ENCODE measurements around the gene ARHGAP28.
"Not testable (repeated sequence)": the region's sequence is repeated elsewhere in the genome, so short reads cannot be mapped to it uniquely, and the experiment has no call there.

The ARHGAP28 gene

GRCh38 chr18:6934859-6935258, 205.3 kb downstream of the ARHGAP28 start:
- DNase-seq (ENCODE audit: low read depth), result no peak

GRCh38 chr18:6938003-6938402, 208.5 kb downstream of the ARHGAP28 start:
- DNase-seq (ENCODE audit: low read depth), result no peak

- DNase-seq (ENCODE audit: low read depth), result not testable (repeated sequence)
These were observed 208.9 kb downstream of the ARHGAP28 start for GRCh38 chr18:6938403-6938802.

- DNase-seq (ENCODE audit: low read depth), result no peak
These were observed 210.5 kb downstream of the ARHGAP28 start for GRCh38 chr18:6939972-6940371.

GRCh38 chr18:6940451-6940850, 210.9 kb downstream of the ARHGAP28 start:
- no peak for DNase-seq (ENCODE audit: low read depth)

- DNase-seq (ENCODE audit: low read depth), result no peak
These were observed 212.5 kb downstream of the ARHGAP28 start for GRCh38 chr18:6941996-6942395.

GRCh38 chr18:6942742-6943141, 213.2 kb downstream of the ARHGAP28 start:
- DNase-seq (ENCODE audit: low read depth), result no peak

GRCh38 chr18:6943143-6943542, 213.6 kb downstream of the ARHGAP28 start:
- DNase-seq (ENCODE audit: low read depth), result no peak

DNA sequence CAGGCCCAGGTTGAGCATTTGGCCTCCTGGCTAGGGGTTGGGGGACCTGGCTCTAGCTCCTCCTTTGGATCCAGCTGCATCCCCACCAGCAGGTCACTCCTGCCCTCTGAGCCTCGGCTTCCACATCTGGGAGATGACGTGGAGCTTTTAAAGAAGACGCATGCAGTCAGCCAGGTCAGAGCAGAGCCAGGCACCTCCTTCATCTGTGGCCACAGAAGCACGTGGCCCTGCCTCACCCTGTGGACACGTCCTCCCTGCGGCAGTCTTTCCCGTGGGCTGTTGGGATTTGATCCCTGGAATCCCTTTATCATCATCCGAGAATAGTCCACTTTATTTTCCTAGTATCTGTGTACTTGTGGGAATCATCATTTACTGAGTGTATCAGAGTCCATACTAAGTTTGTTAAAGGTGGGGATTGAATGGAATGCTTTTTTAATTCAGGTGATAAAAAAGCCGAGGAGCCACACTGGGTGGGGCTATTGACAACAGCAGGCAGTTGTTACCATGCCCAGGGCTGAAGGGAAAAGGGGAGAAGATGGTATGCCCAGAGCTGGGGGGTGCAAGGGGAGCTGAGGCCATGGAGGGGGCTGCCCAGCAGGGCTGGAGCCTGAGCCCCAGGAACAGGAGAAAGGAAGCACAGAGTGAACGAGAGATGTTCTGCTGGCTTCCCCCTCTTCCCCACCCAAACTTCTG, 218.0 kb downstream of the ARHGAP28 start:
- DNase-seq (ENCODE audit: low read depth), result no peak

GRCh38 chr18:6948281-6949055, 219.0 kb downstream of the ARHGAP28 start:
- DNase-seq (ENCODE audit: low read depth), result no peak

GRCh38 chr18:6949800-6950586, 220.5 kb downstream of the ARHGAP28 start:
- no peak for DNase-seq (ENCODE audit: low read depth)

DNA sequence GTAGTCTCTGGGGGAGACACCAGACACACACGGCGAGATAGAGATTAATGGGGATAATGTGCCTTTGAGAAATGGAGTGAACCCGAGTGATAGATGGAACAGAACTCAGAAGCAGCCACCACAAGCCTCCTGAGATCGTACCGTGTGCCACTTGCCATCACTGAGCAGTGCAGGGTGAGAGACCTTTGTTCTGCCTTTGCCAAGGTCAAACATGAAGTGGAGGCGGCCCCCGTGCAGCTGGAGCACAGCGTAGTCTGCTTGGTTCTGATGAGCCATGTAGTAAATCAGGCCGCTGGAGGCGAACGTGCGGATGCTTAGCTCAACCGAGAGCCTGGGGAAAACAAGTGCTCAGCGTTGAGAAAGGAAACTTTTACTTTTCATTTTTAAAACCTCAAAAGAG, 221.1 kb downstream of the ARHGAP28 start:
- no peak for DNase-seq (ENCODE audit: low read depth)

DNA sequence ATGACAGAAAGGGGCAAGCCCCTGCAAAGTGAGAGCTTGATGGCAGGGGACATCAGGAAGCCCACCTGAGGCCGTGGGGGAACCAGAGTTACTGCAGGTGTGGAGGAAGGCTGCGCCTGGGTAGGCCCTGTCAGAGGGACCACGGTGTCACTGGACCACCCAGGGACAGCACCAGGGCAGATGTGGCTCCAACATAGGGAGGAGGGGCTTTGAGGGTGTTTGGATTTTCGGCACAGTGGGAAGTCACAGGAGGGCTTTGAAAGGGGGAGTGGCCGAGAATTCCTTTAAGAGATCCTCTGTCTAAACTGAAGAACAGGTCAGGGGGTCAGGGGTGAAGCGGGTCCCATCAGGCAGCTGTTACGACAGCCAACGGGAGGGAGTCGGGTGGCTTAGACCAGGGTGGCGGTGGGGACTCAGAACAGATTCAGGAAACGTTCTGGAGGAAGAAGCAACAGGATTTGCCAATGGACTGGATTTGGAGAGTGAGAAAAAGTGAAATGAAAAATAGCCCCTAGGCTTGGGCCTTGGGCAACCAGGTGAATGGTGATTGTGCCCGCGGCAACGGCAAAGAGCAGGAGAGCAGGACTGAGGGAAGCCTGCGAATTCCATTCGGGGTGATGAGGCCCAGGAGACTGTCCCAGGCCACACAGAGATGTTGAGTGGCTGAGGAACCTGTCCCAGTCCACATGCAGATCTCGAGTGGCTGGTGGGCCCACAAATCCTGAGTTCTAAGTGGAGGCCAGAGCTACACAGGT, 222.0 kb downstream of the ARHGAP28 start:
- no peak for DNase-seq (ENCODE audit: low read depth)

DNA sequence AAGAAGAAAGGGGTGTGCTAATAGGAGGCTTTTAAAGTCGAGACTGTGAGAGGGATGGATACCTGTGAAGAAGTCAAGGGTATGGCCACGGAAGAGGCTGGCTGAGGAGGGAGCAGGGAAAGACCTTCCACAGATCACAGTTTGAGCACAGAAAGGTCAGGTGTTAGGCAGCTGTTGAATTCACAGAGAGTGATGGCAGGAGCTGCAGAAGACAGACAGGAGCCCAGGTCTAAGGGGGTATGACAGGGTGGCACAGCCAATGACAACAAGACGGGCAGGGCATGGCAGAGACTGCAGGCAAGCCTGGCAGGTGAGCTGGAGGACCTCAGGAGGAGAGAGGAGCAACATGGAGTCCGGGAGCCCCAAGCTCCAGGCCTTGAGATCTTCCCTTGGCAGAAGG, 225.0 kb downstream of the ARHGAP28 start:
- no peak for DNase-seq (ENCODE audit: low read depth)

DNA sequence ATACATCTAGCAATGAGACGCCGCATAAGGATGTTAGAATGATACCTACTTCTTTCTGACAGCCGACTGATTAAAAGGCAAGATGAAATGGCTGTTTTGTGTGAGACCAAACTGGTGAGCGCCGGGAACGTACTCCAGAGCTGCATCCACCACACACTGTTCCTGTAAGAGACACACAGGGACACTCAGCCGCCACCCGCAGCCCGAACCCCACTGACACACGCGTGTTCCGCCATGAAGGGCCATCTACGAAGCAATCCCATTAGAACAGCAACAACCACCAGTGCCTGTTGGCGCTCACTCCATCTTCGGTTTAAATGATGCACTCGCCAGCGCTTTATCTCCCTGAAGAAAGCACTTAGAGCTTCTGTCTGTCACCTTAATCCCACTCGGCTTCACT, 225.8 kb downstream of the ARHGAP28 start:
- no peak for DNase-seq (ENCODE audit: low read depth)

DNA sequence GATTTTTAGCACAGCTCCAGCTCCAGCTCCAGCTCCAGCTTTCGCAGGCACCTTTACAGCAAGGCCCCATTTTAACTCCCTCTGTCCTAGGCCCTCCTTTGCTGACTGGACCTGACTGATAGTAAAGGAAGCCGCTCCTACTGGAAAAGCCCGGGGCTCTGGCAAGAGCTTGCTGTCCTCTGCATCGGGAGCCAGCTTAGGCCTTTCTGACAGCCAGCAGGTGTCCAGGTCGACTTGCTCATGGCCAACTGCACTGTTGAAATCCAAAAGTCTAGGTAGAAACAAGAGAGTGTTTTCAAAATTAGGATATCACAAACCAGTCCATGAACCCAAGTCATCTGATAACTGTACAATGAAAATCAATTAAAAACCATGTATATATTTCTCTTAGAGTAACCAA, 227.0 kb downstream of the ARHGAP28 start:
- DNase-seq (ENCODE audit: low read depth), result no peak

- DNase-seq (ENCODE audit: low read depth), result no peak
These were observed 227.5 kb downstream of the ARHGAP28 start for GRCh38 chr18:6956999-6957398.

GRCh38 chr18:6959110-6959509, 229.6 kb downstream of the ARHGAP28 start:
- no peak for DNase-seq (ENCODE audit: low read depth)

- no peak for DNase-seq (ENCODE audit: low read depth)
These were observed 230.6 kb downstream of the ARHGAP28 start for GRCh38 chr18:6960124-6960523.

DNA sequence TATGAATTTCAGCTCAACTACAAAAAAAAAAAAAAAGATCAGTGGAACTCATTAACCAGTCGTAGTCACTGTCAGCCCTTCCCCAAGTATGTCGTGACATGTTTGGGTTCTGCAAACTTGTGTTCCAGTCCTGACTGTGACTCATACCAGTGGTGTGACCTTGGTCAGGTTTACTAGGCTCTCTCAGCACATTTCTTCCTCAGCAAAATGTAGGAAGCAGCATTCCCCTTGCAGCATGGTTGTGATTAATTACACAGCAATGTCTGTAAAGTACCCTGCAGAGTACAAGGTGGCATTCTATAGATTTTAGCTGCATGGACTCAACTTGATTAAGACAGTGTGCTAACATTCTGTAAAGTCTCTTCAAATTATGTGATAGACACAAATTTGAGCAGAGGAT, 231.1 kb downstream of the ARHGAP28 start:
- no peak for DNase-seq (ENCODE audit: low read depth)

DNA sequence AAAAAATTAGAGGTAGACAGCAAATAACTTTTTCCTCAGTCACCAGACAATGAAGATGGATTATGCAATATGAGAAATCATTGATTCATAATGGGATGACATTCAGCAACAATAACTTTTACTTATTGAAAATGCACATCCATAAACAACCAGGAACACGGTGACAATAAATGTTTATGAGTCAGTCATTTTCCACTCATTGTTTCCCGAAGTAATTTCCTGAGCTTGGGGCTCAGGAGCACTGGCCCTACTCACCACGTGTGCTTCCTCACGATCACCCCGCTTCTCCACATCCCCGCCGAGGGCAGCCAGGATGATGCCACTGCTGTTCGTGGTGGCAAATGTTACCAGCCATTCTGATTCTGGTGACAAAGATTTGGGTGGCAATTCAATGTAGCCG, 231.8 kb downstream of the ARHGAP28 start:
- no peak for DNase-seq (ENCODE audit: low read depth)

Data from stimulated activated CD8-positive, alpha-beta memory T cell treated with anti-CD3 and anti-CD28 coated beads, Interleukin-4, amount 100 ng/mL, for 24 hours (primary cell).